ENCODE measurements around the gene B3GALT5.

B3GALT5 gene

GRCh38 chr21:39648879-39649278 is 36.1 kb downstream of the B3GALT5 start:
- no peak for DNase-seq

GRCh38 chr21:39649526-39649925 is 36.8 kb downstream of the B3GALT5 start:
- DNase-seq, result no peak

GRCh38 chr21:39650306-39650705 is 37.6 kb downstream of the B3GALT5 start:
- DNase-seq, result no peak

GRCh38 chr21:39650801-39651200 is 38.1 kb downstream of the B3GALT5 start:
- DNase-seq, result no peak

GRCh38 chr21:39651206-39651605 is 38.5 kb downstream of the B3GALT5 start:
- no peak for DNase-seq

GRCh38 chr21:39654951-39655350 is 42.2 kb downstream of the B3GALT5 start:
- no peak for DNase-seq

GRCh38 chr21:39655589-39655988 is 42.8 kb downstream of the B3GALT5 start:
- no peak for DNase-seq

GRCh38 chr21:39656209-39656608 is 43.5 kb downstream of the B3GALT5 start:
- no peak for DNase-seq

- no peak for DNase-seq
Measured at GRCh38 chr21:39657091-39657689, 44.5 kb downstream of the B3GALT5 start.

- no peak for DNase-seq
Measured at GRCh38 chr21:39658066-39658465, 45.3 kb downstream of the B3GALT5 start.

GRCh38 chr21:39659070-39659815 is 46.5 kb downstream of the B3GALT5 start:
- DNase-seq, result no peak

- no peak for DNase-seq
Measured at GRCh38 chr21:39660191-39660980, 47.6 kb downstream of the B3GALT5 start.

- DNase-seq, result no peak
Measured at GRCh38 chr21:39661121-39661520, 48.4 kb downstream of the B3GALT5 start.

- DNase-seq, result no peak
Measured at GRCh38 chr21:39661740-39662139, 49.0 kb downstream of the B3GALT5 start.

GRCh38 chr21:39662411-39662953 is 49.7 kb downstream of the B3GALT5 start:
- DNase-seq, result no peak

- DNase-seq, result no peak
Measured at GRCh38 chr21:39663066-39663465, 50.3 kb downstream of the B3GALT5 start.

- DNase-seq, result no peak
Measured at GRCh38 chr21:39663742-39664492, 51.2 kb downstream of the B3GALT5 start.

GRCh38 chr21:39664586-39664985 is 51.8 kb downstream of the B3GALT5 start:
- DNase-seq, result no peak

GRCh38 chr21:39666026-39666425 is 53.3 kb downstream of the B3GALT5 start:
- DNase-seq, result no peak

- DNase-seq, result no peak
Measured at GRCh38 chr21:39666681-39667315, 54.1 kb downstream of the B3GALT5 start.

GRCh38 chr21:39667353-39667891 is 54.7 kb downstream of the B3GALT5 start:
- DNase-seq, result no peak

GRCh38 chr21:39668369-39668768 is 55.6 kb downstream of the B3GALT5 start:
- DNase-seq, result no peak
